HepG2 (cell line): ENCODE data around the gene CTIF. TPM values are rescaled to one million over a fixed set of nuclear protein-coding genes. Genes with fewer than 3 reads are reported as not detected.

Experiments used
- ATAC-seq: fragments of 200-7000 bp; cut with Tn5 transposase; 3 replicates; pipeline ENCODE4 v1.9.1; 2020; ENCODE audit warnings: mild to moderate bottlenecking, moderate library complexity
- BruUV-seq: library from RNA; stranded (reverse); fragments of 400-500 nt; replicated peaks from 2 replicates; lab custom pipeline; 2021; lab: Mats Ljungman, UMichigan
- CTCF ChIA-PET: fragments of 300-600 bp; formaldehyde crosslinking; extraction: SDS; loops from one replicate; lab custom pipeline; 2021; ENCODE audit warnings: low total read pairs, inconsistent platforms, low intra/inter-chr PET ratio; lab: Yijun Ruan, JAX
- POLR2A ChIA-PET: fragments of 350-600 bp; sonication (Branson Sonifier 250); formaldehyde crosslinking; loops from one replicate; lab custom pipeline; 2020; ENCODE audit warnings: antibody characterized with exemption, inconsistent platforms; lab: Yijun Ruan, JAX
- DNase-seq: peaks from one replicate; pipeline ENCODE4 v3.0.0-alpha.2; 2015; ENCODE audit warnings: low spot score
- FAIRE-seq: peaks from 3 replicates; lab custom pipeline; 2011; peaks lifted over from hg19 to GRCh38; lab: Jason Lieb, UNC
- H2AFZ ChIP-seq: one replicate; pipeline ENCODE4 v1.6.1; 2011; ENCODE audit warnings: low read length, inconsistent platforms
- H3K27ac ChIP-seq: fragments of 300-600 bp; 3 replicates; pipeline ENCODE4 v1.8.0; 2011; ENCODE audit warnings: mixed run types, mild to moderate bottlenecking, mixed read lengths, low read length, inconsistent platforms; ENCODE audit not compliant: insufficient read depth; ENCODE audit errors: extremely low read length
- H3K27me3 ChIP-seq, 2 experiments: fragments of 200-600 bp in 1 of 2; 2 replicates in 1 of 2; 3 replicates in 1 of 2; pipeline versions ENCODE4 v1.6.0 to v1.8.0; 2011; ENCODE audit warnings: low read length in 2 of 2, mild to moderate bottlenecking in 2 of 2, moderate library complexity in 2 of 2, inconsistent platforms in 1 of 2; ENCODE audit not compliant: insufficient read depth in 2 of 2, control insufficient read depth in 1 of 2
- H3K36me3 ChIP-seq, 2 experiments: fragments of 200-600 bp in 1 of 2; replicated peaks in 1 of 2; 2 replicates in 1 of 2; 3 replicates in 1 of 2; pipeline versions ENCODE4 v1.5.1 to v1.8.0; 2011; ENCODE audit warnings: low read length in 2 of 2, inconsistent platforms in 1 of 2; ENCODE audit not compliant: insufficient read depth in 2 of 2, control insufficient read depth in 1 of 2
- H3K4me1 ChIP-seq: 2 replicates; pipeline ENCODE4 v1.5.1; 2012; ENCODE audit warnings: low read length, inconsistent platforms; ENCODE audit not compliant: insufficient read depth
- H3K4me2 ChIP-seq: 2 replicates; pipeline ENCODE4 v1.6.0; 2011; ENCODE audit warnings: low read depth, low read length, inconsistent platforms
- H3K4me3 ChIP-seq, 3 experiments: fragments of 200-600 bp in 1 of 3; sonication (generic), shearing (Covaris generic) in 1 of 3; replicated peaks in 1 of 3; 2 replicates each; pipeline ENCODE4 v1.5.1; 2011 to 2016; ENCODE audit warnings: low read length in 3 of 3, inconsistent platforms in 2 of 3, low read depth in 2 of 3, mild to moderate bottlenecking in 2 of 3, control low read depth in 1 of 3, mixed read lengths in 1 of 3; ENCODE audit not compliant: insufficient read depth in 1 of 3
- H3K79me2 ChIP-seq: one replicate; pipeline ENCODE4 v1.6.1; 2011; ENCODE audit warnings: low read length, inconsistent platforms; ENCODE audit not compliant: insufficient read depth
- H3K9ac ChIP-seq: 2 replicates; pipeline ENCODE4 v1.6.0; 2011; ENCODE audit warnings: mild to moderate bottlenecking, low read depth, low read length, inconsistent platforms; ENCODE audit not compliant: insufficient read depth
- H3K9me3 ChIP-seq: 2 replicates; pipeline ENCODE4 v1.5.1; 2012; ENCODE audit warnings: mild to moderate bottlenecking, low read length
- H4K20me1 ChIP-seq: 2 replicates; pipeline ENCODE4 v1.6.0; 2011; ENCODE audit warnings: inconsistent platforms, mild to moderate bottlenecking, low read length, moderate library complexity; ENCODE audit not compliant: insufficient read depth
- AFF4 ChIP-seq: sonication (generic); formaldehyde crosslinking; IDR thresholded peaks from 2 replicates; pipeline ENCODE4 v1.4.0; 2020; ENCODE audit warnings: missing genetic modification reagents
- ELF1 ChIP-seq: sonication (generic); formaldehyde crosslinking; IDR thresholded peaks from 2 replicates; pipeline ENCODE4 v1.4.0; 2020; ENCODE audit warnings: missing genetic modification reagents
- GLI4 ChIP-seq: sonication (generic); formaldehyde crosslinking; IDR thresholded peaks from 2 replicates; pipeline ENCODE4 v1.5.1; 2020; ENCODE audit warnings: missing genetic modification reagents, mild to moderate bottlenecking, moderate library complexity, borderline replicate concordance
- HNF1A ChIP-seq, 2 experiments: sonication (generic) in 1 of 2; formaldehyde crosslinking in 1 of 2; IDR thresholded peaks; 2 replicates each; pipeline versions ENCODE4 v1.4.0 to v1.6.1; 2016 to 2020; ENCODE audit warnings: borderline replicate concordance in 1 of 2, low read depth in 1 of 2, mild to moderate bottlenecking in 1 of 2, missing genetic modification reagents in 1 of 2
- MIXL1 ChIP-seq: IDR thresholded peaks from 2 replicates; pipeline ENCODE4 v1.6.1; 2016
- MTERF4 ChIP-seq: sonication (generic); formaldehyde crosslinking; IDR thresholded peaks from 2 replicates; pipeline ENCODE4 v1.8.0; 2023; ENCODE audit warnings: mild to moderate bottlenecking, missing genetic modification reagents
- TGIF2 ChIP-seq: IDR thresholded peaks from 2 replicates; pipeline ENCODE4 v1.6.1; 2016; ENCODE audit warnings: control low read depth, missing compliant biosample characterization
- ZNF382 ChIP-seq: sonication (generic); formaldehyde crosslinking; IDR thresholded peaks from 2 replicates; pipeline ENCODE4 v1.5.0; 2020; ENCODE audit warnings: missing genetic modification reagents, mild to moderate bottlenecking, borderline replicate concordance
- WGBS: methylation state at CpG from one replicate; pipeline ENCODE4 v1.1.6; 2017; ENCODE audit warnings: low lambda C conversion rate; 5-methylcytosine and 5-hydroxymethylcytosine counted together
- in situ Hi-C: cut with HindIII; loops from 2 replicates; pipeline ENCODE4 v1.10.0; 2017; ENCODE audit warnings: low pct_unique_long_range_greater_than_20kb; ENCODE audit not compliant: extremely low pct_ligation_motif_present
- intact Hi-C: fragments of 100-400 bp; cut with micrococcal nuclease; formaldehyde crosslinking; loops from one replicate; pipeline ENCODE4 v1.10.0; 2022; ENCODE audit not compliant: unreplicated experiment
- polyA plus RNA-seq, 8 experiments: library from polyadenylated mRNA; depleted of rRNA in 3 of 8; stranded (reverse) in 7 of 8; unstranded in 1 of 8; fragments of >200 nt; fragmentation: Illumina TruSeq in 4 of 8; extraction: Trizol in 4 of 8; gene quantifications; 2 replicates each; pipeline versions ENCODE4 v1.2.1 to v1.2.3, GENCODE V29; 2011 to 2016; ENCODE audit warnings: low read depth in 4 of 8, missing spikeins in 1 of 8, mixed read lengths in 1 of 8; ENCODE audit not compliant: insufficient read depth in 1 of 8
- total RNA-seq, 5 experiments: library from RNA; depleted of rRNA; stranded (reverse); fragments of >200 nt; fragmentation: Illumina TruSeq; extraction: Trizol; gene quantifications; 2 replicates each; pipeline ENCODE4 v1.2.3, GENCODE V29; 2016; ENCODE audit warnings: low read depth in 1 of 5

The CTIF gene
- total and polyA plus RNA-seq, 2 of the 13 experiments (the other 11 are each of a cell fraction or from before 2014, with no cell fraction given): 18.2 to 28.0 TPM

- in situ Hi-C loops: loop anchor here (10.0 kb wide), 1 partner anchor 161 kb away; no protein-coding TSS in a partner anchor
- no peak overlapping the region for H2AFZ ChIP-seq
- no peaks in the 10 kb centered on the region for H4K20me1 ChIP-seq
- no peak for TF ChIP-seq MTERF4 (CRISPR knock-in tag)
- TF ChIP-seq HNF1A (IDR thresholded peaks at IDR 0.05; ENCODE audit: low read depth): no peak
- TF ChIP-seq HNF1A (CRISPR knock-in tag; IDR thresholded peaks at IDR 0.05; ENCODE audit: borderline replicate concordance): no peak
- TF ChIP-seq AFF4 (CRISPR knock-in tag): no peak
- TF ChIP-seq ELF1 (CRISPR knock-in tag): no peak
- no peak for TF ChIP-seq TGIF2 (CRISPR knock-in tag)
- no peak for TF ChIP-seq ZNF382 (CRISPR knock-in tag)
- no peak for TF ChIP-seq MIXL1 (CRISPR knock-in tag)
- no peak for TF ChIP-seq GLI4
- TF ChIP-seq, all 625 proteins: peak for 0
- ChIA-PET CTCF (no interaction called here), POLR2A (interaction anchor here (0.9 kb wide), 1 partner anchor 13 kb away, joined by 3 read pairs; no protein-coding TSS in a partner anchor)
- Histone ChIP-seq H3K9ac (no peak overlapping the region), H3K4me3 (no peak overlapping the region), H3K36me3 (peaks cover 4 to 24% of the 10 kb centered on the region in 2 experiments; a peak in 4 of 5 replicates), H3K4me1 (peaks cover 51% of the 10 kb centered on the region), H3K4me2 (no peak overlapping the region), H3K79me2 (no peaks in the 10 kb centered on the region), H3K9me3 (no peaks in the 10 kb centered on the region), H3K27me3 (no peaks in the 10 kb centered on the region), H3K27ac (no peak overlapping the region)
- ATAC-seq (no peak), DNase-seq (no peak), FAIRE-seq (no peak)
- no TSS peak for BruUV-seq
- intact Hi-C loops: no loop called here
- WGBS: no CpG with 5 or more reads among the region's 2 CpGs
These were observed 97.0 kb downstream of the CTIF start for GRCh38 chr18:48635806-48636205.
